Testis (tissue), 3 donors: ENCODE measurements around the gene KIF1C. TPM values are rescaled to one million over a fixed set of nuclear protein-coding genes. Genes with fewer than 3 reads are reported as not detected.

Source experiments
- microRNA-seq, 2 donors: library from miRNA; unstranded; fragments of <30 nt; microRNA quantifications; one replicate each; pipeline ENCODE4, GENCODE V29; 2016; ENCODE audit warnings: borderline number of aligned reads in 2 of 2, borderline replicate concordance in 1 of 2
- polyA plus RNA-seq: library from polyadenylated mRNA; stranded (reverse); fragments of 350-450 nt; fragmentation: Illumina TruSeq; extraction: RNeasy Lipid Tissue Mini Kit (QIAGEN cat#74804); gene quantifications from one replicate; pipeline ENCODE4 v1.2.3, GENCODE V29; 2014; ENCODE audit warnings: low read depth, low replicate concordance; ENCODE audit not compliant: insufficient read depth
- small RNA-seq, 2 donors: library from RNA; depleted of rRNA; stranded (forward); fragments of <200 nt; gene quantifications; one replicate each; pipeline ENCODE3, GENCODE V24; 2016
- total RNA-seq, 2 donors: library from RNA; depleted of rRNA; stranded (reverse); fragments of >200 nt; gene quantifications; one replicate each; pipeline ENCODE4 v1.2.3, GENCODE V29; 2016

The KIF1C gene
- total and polyA plus RNA-seq, 3 donors from 2014 or later = 51.1 to 79.9 (median 54.1) TPM

Small RNA genes lying within 50 kb of the gene (microRNA-seq; reads per million reads assigned to microRNA genes)
- gene MIR6864 (0 reads per million in 2 donors), gene MIR6865 (0 reads per million in 2 donors)

Small RNA genes lying within 50 kb of the gene (small RNA-seq; reads per million reads assigned to genes)
- 0 reads per million in 2 donors for gene MIR6864
- 0 reads per million in 2 donors for gene MIR6865

Other genes with a start within 250 kb of the KIF1C start
- gene TM4SF5, start 226.1 kb upstream of the KIF1C start, total RNA-seq = 1 to 10 TPM in 1 of 2 donors, not detected in 1; 1.5 TPM
- not detected for gene TM4SF5, start 226.1 kb upstream of the KIF1C start, polyA plus RNA-seq
- 1 to 10 TPM in 1 of 2 donors, under 1 TPM in 1; 0.62 to 1.3 TPM for gene VMO1, start 211.6 kb upstream of the KIF1C start, total RNA-seq
- 0.98 TPM for gene VMO1, start 211.6 kb upstream of the KIF1C start, polyA plus RNA-seq
- gene GLTPD2, start 209.0 kb upstream of the KIF1C start, total RNA-seq = not detected
- not detected for gene GLTPD2, start 209.0 kb upstream of the KIF1C start, polyA plus RNA-seq
- 100 to 1,000 TPM; 101 to 138 TPM for gene PSMB6, start 201.8 kb upstream of the KIF1C start, total RNA-seq
- gene PSMB6, start 201.8 kb upstream of the KIF1C start, polyA plus RNA-seq = 191 TPM
- gene PLD2, start 190.8 kb upstream of the KIF1C start, total RNA-seq = 10 to 100 TPM; 17.5 to 31.2 TPM
- 11.0 TPM for gene PLD2, start 190.8 kb upstream of the KIF1C start, polyA plus RNA-seq
- gene MINK1, start 164.6 kb upstream of the KIF1C start, total RNA-seq = 100 to 1,000 TPM; 135 to 142 TPM
- 77.4 TPM for gene MINK1, start 164.6 kb upstream of the KIF1C start, polyA plus RNA-seq
- gene C17orf107, start 98.4 kb upstream of the KIF1C start, total RNA-seq = 1 to 10 TPM; 2.8 to 4.1 TPM
- 1.5 TPM for gene C17orf107, start 98.4 kb upstream of the KIF1C start, polyA plus RNA-seq
- 1 to 10 TPM; 1.4 to 2.6 TPM for gene CHRNE, start 94.9 kb upstream of the KIF1C start, total RNA-seq
- 1.4 TPM for gene CHRNE, start 94.9 kb upstream of the KIF1C start, polyA plus RNA-seq
- under 1 TPM; 0.12 to 0.47 TPM for gene GP1BA, start 65.7 kb upstream of the KIF1C start, total RNA-seq
- 0.88 TPM for gene GP1BA, start 65.7 kb upstream of the KIF1C start, polyA plus RNA-seq
- gene SLC25A11, start 57.9 kb upstream of the KIF1C start, total RNA-seq = 10 to 100 TPM; 23.7 to 25.9 TPM
- gene SLC25A11, start 57.9 kb upstream of the KIF1C start, polyA plus RNA-seq = 24.3 TPM
- gene RNF167, start 57.7 kb upstream of the KIF1C start, total RNA-seq = 100 to 1,000 TPM; 110 to 111 TPM
- gene RNF167, start 57.7 kb upstream of the KIF1C start, polyA plus RNA-seq = 211 TPM
- gene PFN1, start 49.4 kb upstream of the KIF1C start, total RNA-seq = 100 to 1,000 TPM; 257 to 349 TPM
- 244 TPM for gene PFN1, start 49.4 kb upstream of the KIF1C start, polyA plus RNA-seq
- gene ENO3, start 46.8 kb upstream of the KIF1C start, total RNA-seq = 10 to 100 TPM; 16.4 to 17.2 TPM
- gene ENO3, start 46.8 kb upstream of the KIF1C start, polyA plus RNA-seq = 29.9 TPM
- 10 to 100 TPM; 54.9 to 66.1 TPM for gene SPAG7, start 30.1 kb upstream of the KIF1C start, total RNA-seq
- gene SPAG7, start 30.1 kb upstream of the KIF1C start, polyA plus RNA-seq = 79.5 TPM
- 10 to 100 TPM; 22.4 to 51.3 TPM for gene CAMTA2, start 10.3 kb upstream of the KIF1C start, total RNA-seq
- gene CAMTA2, start 10.3 kb upstream of the KIF1C start, polyA plus RNA-seq = 59.3 TPM
- gene INCA1, start 428 bp upstream of the KIF1C start, total RNA-seq = 10 to 100 TPM; 32.6 to 53.0 TPM
- 64.4 TPM for gene INCA1, start 428 bp upstream of the KIF1C start, polyA plus RNA-seq
- gene SLC52A1, start 37.5 kb downstream of the KIF1C start, total RNA-seq = 1 to 10 TPM in 1 of 2 donors, under 1 TPM in 1; 0.99 to 1.7 TPM
- 0.50 TPM for gene SLC52A1, start 37.5 kb downstream of the KIF1C start, polyA plus RNA-seq
- 1 to 10 TPM; 6.4 to 7.2 TPM for gene ZFP3, start 80.5 kb downstream of the KIF1C start, total RNA-seq
- gene ZFP3, start 80.5 kb downstream of the KIF1C start, polyA plus RNA-seq = 4.6 TPM
- 10 to 100 TPM in 1 of 2 donors, 1 to 10 TPM in 1; 8.6 to 21.7 TPM for gene ZNF232, start 113.9 kb downstream of the KIF1C start, total RNA-seq
- 14.4 TPM for gene ZNF232, start 113.9 kb downstream of the KIF1C start, polyA plus RNA-seq
- 10 to 100 TPM; 25.1 to 50.4 TPM for gene USP6, start 118.1 kb downstream of the KIF1C start, total RNA-seq
- gene USP6, start 118.1 kb downstream of the KIF1C start, polyA plus RNA-seq = 19.3 TPM
- gene ZNF594, start 193.9 kb downstream of the KIF1C start, total RNA-seq = 10 to 100 TPM; 31.3 to 41.3 TPM
- 5.8 TPM for gene ZNF594, start 193.9 kb downstream of the KIF1C start, polyA plus RNA-seq
- under 1 TPM; 0.39 to 0.50 TPM for gene SCIMP, start 236.9 kb downstream of the KIF1C start, total RNA-seq
- 2.5 TPM for gene SCIMP, start 236.9 kb downstream of the KIF1C start, polyA plus RNA-seq